ENCODE measurements around the gene IFI44.

- TF ChIP-seq POLR2AphosphoS5 (IDR thresholded peaks at IDR 0.05) (no peak), CTCF (IDR thresholded peaks at IDR 0.05) (no peak)
Observed at GRCh38 chr1:78682496-78682895, 32.9 kb downstream of the IFI44 start.

Data from esophagus muscularis mucosa (tissue), 3 donors.